CD8-positive, alpha-beta memory T cell (primary cell): ENCODE measurements around the gene STXBP6. TPM values are rescaled to one million over a fixed set of nuclear protein-coding genes. Genes with fewer than 3 reads are reported as not detected.

ENCODE experiments used
- CTCF ChIA-PET: fragments of 350-600 bp; sonication (Branson Sonifier 250); formaldehyde crosslinking; loops from one replicate; lab custom pipeline; 2021; ENCODE audit warnings: antibody characterized with exemption; lab: Charles Lee
- POLR2A ChIA-PET: fragments of 350-600 bp; sonication (Branson Sonifier 250); formaldehyde crosslinking; loops from one replicate; lab custom pipeline; 2021; ENCODE audit warnings: antibody characterized with exemption; lab: Charles Lee
- DNase-seq, 5 donors: peaks; one replicate each; pipeline versions ENCODE4 v3.0.0 to v3.0.0-alpha.2; 2020 to 2022; ENCODE audit warnings: mixed read lengths in 1 of 5
- H3K27ac ChIP-seq: one replicate; pipeline ENCODE4 v1.7.0; 2013; ENCODE audit warnings: low read depth, mild to moderate bottlenecking, low read length, moderate library complexity
- H3K27me3 ChIP-seq: 2 replicates; pipeline ENCODE4 v1.7.0; 2013; ENCODE audit warnings: low read length, mild to moderate bottlenecking; ENCODE audit not compliant: insufficient read depth, poor library complexity, severe bottlenecking
- H3K36me3 ChIP-seq: 2 replicates; pipeline ENCODE4 v1.7.0; 2013; ENCODE audit warnings: mild to moderate bottlenecking, low read length, moderate library complexity; ENCODE audit not compliant: insufficient read depth
- H3K4me1 ChIP-seq: 2 replicates; pipeline ENCODE4 v1.7.0; 2013; ENCODE audit warnings: mild to moderate bottlenecking, low read length, moderate library complexity; ENCODE audit not compliant: insufficient read depth
- H3K4me3 ChIP-seq: 2 replicates; pipeline ENCODE4 v1.7.0; 2013; ENCODE audit warnings: mild to moderate bottlenecking, low read length
- H3K9me3 ChIP-seq: 2 replicates; pipeline ENCODE4 v1.7.0; 2013; ENCODE audit warnings: mild to moderate bottlenecking, low read length
- H3K27ac Mint-ChIP-seq, 8 donors: one replicate each; pipeline ENCODE4 v1.8.0; 2020 to 2021; ENCODE audit warnings: mixed read lengths in 8 of 8, mild to moderate bottlenecking in 6 of 8, inconsistent platforms in 3 of 8, moderate library complexity in 3 of 8
- H3K27me3 Mint-ChIP-seq, 2 donors: one replicate each; pipeline ENCODE4 v1.8.0; 2020 to 2021; ENCODE audit warnings: mixed read lengths in 2 of 2, mild to moderate bottlenecking in 1 of 2, moderate library complexity in 1 of 2
- H3K36me3 Mint-ChIP-seq, 3 donors: one replicate each; pipeline ENCODE4 v1.8.0; 2020 to 2021; ENCODE audit warnings: mixed read lengths in 3 of 3, inconsistent platforms in 1 of 3, mild to moderate bottlenecking in 1 of 3
- H3K4me1 Mint-ChIP-seq, 3 donors: one replicate each; pipeline ENCODE4 v1.8.0; 2020 to 2021; ENCODE audit warnings: mixed read lengths in 3 of 3, inconsistent platforms in 1 of 3, mild to moderate bottlenecking in 1 of 3
- H3K4me3 Mint-ChIP-seq, 7 donors: one replicate each; pipeline ENCODE4 v1.8.0; 2020 to 2021; ENCODE audit warnings: mixed read lengths in 7 of 7, mild to moderate bottlenecking in 6 of 7, moderate library complexity in 4 of 7, inconsistent platforms in 2 of 7
- H3K9me3 Mint-ChIP-seq, 5 donors: one replicate each; pipeline ENCODE4 v1.8.0; 2020 to 2022; ENCODE audit warnings: mixed read lengths in 5 of 5, mild to moderate bottlenecking in 3 of 5, moderate library complexity in 2 of 5, inconsistent platforms in 1 of 5
- polyA plus RNA-seq: library from polyadenylated mRNA; unstranded; fragments of 300-500 nt; fragmentation: Illumina TruSeq; gene quantifications from one replicate; pipeline ENCODE4 v1.2.3, GENCODE V29; 2021
- total RNA-seq, 2 experiments: library from RNA; stranded (reverse); gene quantifications; one replicate each; pipeline ENCODE4 v1.2.3, GENCODE V29; 2021

STXBP6 gene
- total and polyA plus RNA-seq, 3 experiments from 2014 or later = 0.28 to 0.38 TPM; not detected in 1

DNA sequence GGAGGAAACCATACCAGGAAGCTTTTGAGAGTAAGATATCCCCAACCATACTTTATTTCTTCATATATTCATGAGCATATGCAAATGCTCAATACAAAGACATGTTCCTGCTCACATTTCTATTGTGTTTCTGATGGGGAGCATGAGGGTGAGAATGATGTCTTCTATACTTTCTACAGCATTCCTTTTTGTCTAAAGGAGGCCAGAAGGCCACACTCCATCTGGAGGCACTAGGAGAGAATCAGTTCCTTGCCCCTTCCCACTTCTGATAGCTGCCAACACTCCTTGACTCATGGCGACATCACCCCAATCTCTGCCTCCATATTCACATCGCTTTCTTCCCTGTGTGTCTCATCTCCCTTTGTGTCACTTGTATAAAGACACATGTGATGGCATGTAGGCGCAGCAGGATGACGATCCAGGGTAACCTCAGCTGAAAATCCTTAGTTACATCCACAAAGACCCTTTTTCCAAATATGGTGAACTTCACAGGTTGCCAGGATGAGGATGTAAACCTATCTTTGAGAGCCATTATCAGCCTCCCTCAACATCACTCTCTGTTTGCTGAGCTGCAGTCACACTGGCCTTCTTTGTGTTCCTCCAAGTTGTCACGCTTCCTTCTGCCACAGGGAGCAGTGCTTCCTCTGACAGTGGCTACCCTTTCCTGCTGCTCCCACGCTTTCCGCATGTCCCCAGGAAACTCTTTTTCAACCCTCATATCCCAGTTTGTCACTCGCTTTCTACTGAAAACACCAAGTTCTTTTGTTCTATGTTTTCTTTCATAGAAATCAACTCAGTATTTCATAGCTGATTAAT lies 96.9 kb downstream of the STXBP6 start:
- no peaks in the 10 kb centered on the region for H3K9me3 ChIP-seq
- H3K4me1 Mint-ChIP-seq = no peaks in the 10 kb centered on the region
- H3K27me3 ChIP-seq = no peaks in the 10 kb centered on the region
- peaks cover 0 to 4% (median 0%) of the 10 kb centered on the region in 3 donors for H3K36me3 Mint-ChIP-seq
- POLR2A ChIA-PET = no interaction called here
- no peak overlapping the region for H3K4me3 Mint-ChIP-seq
- no peak overlapping the region for H3K27ac ChIP-seq
- H3K9me3 Mint-ChIP-seq = no peaks in the 10 kb centered on the region
- peaks cover 7 to 38% of the 10 kb centered on the region in 2 donors for H3K27me3 Mint-ChIP-seq
- no peak for DNase-seq
- no peak overlapping the region for H3K4me3 ChIP-seq
- no peaks in the 10 kb centered on the region for H3K4me1 ChIP-seq
- H3K36me3 ChIP-seq = no peaks in the 10 kb centered on the region
- H3K27ac Mint-ChIP-seq = no peak overlapping the region
- CTCF ChIA-PET = no interaction called here

DNA sequence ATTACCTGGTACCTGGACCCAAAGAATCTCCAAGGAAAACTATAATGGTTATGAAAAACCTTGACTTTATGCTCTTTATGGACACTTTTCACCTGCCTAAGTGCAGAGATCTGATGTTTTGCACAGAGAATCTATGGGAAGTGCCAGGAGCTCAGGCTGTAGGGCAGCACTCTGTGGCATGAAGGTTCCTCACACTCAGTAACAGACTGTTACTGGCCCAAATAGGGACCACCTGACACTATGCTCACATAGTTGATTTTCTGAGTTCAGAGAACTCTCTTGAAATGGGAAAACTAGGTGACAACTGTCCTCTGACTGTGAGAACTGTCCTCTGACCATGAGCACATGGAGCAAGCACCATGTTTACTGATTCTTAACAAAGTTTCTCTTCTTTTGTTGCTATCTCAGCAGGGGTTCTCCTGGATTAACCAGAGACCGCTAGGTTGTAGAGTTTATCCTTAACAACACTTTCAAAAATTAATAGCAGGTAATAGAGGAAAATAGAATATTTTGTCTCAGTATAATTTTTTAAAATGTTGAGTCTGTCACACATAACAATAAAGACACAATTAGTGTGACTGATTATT lies 101.6 kb downstream of the STXBP6 start:
- peaks cover 5 to 8% of the 10 kb centered on the region in 2 donors for H3K27me3 Mint-ChIP-seq
- Histone ChIP-seq H3K36me3 (no peaks in the 10 kb centered on the region), H3K27me3 (no peaks in the 10 kb centered on the region), H3K4me3 (no peak overlapping the region), H3K9me3 (no peaks in the 10 kb centered on the region), H3K4me1 (no peaks in the 10 kb centered on the region), H3K27ac (no peak overlapping the region)
- H3K4me3 Mint-ChIP-seq = no peak overlapping the region
- no peaks in the 10 kb centered on the region for H3K9me3 Mint-ChIP-seq
- no peaks in the 10 kb centered on the region for H3K4me1 Mint-ChIP-seq
- peaks cover 0 to 1% (median 0%) of the 10 kb centered on the region in 3 donors for H3K36me3 Mint-ChIP-seq
- DNase-seq = no peak
- ChIA-PET POLR2A (no interaction called here), CTCF (no interaction called here)
- no peak overlapping the region for H3K27ac Mint-ChIP-seq

DNA sequence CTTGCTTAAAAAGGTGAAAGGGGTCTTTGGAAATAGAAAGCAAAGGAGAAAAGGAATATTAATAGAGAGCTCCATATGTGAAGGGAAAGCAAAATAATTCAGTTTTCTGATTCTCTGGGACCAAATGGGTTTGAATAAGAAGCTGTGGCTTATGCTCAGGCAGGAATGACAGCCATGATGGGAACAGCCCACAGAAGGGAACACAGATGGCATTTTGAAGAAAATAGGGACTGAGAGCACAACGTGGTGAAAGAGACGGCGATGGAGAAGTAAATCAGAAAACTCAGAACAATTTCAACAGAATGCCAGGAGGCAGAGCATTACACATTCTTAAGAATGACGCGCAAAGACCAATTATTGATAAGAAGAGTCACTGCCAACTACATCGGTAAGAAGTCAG lies 102.8 kb downstream of the STXBP6 start:
- Mint-ChIP-seq H3K4me3 (no peak overlapping the region), H3K27ac (no peak overlapping the region), H3K27me3 (peaks cover 0 to 8% of the 10 kb centered on the region in 2 donors), H3K36me3 (no peaks in the 10 kb centered on the region), H3K4me1 (no peaks in the 10 kb centered on the region), H3K9me3 (no peaks in the 10 kb centered on the region)
- ChIA-PET CTCF (no interaction called here), POLR2A (no interaction called here)
- no peaks in the 10 kb centered on the region for H3K36me3 ChIP-seq
- no peaks in the 10 kb centered on the region for H3K4me1 ChIP-seq
- H3K4me3 ChIP-seq = no peak overlapping the region
- no peaks in the 10 kb centered on the region for H3K27me3 ChIP-seq
- H3K9me3 ChIP-seq = no peaks in the 10 kb centered on the region
- no peak for DNase-seq
- no peak overlapping the region for H3K27ac ChIP-seq

DNA sequence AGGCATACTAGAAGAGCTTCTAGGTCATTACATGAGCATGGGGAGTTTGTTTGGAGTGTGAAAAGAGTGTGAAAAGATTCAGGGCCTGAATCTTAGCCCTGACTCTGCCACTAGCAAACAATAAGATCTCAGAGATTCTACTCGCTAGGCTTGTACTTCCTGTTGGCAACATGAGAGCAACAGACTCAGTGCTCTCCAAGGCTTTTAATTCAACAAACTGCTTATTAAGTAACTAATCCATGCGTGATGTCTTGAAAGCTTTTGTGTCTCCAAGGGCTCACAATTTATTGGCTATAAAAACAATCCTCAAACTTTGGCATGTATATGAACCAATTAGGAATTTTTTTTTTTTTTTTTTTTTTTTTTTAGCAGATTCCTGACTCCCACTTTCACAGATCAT lies 105.1 kb downstream of the STXBP6 start:
- no peaks in the 10 kb centered on the region for H3K27me3 ChIP-seq
- peaks cover 0 to 7% of the 10 kb centered on the region in 2 donors for H3K27me3 Mint-ChIP-seq
- no peaks in the 10 kb centered on the region for H3K36me3 ChIP-seq
- no peaks in the 10 kb centered on the region for H3K4me1 ChIP-seq
- H3K9me3 Mint-ChIP-seq = no peaks in the 10 kb centered on the region
- no peaks in the 10 kb centered on the region for H3K9me3 ChIP-seq
- no peak overlapping the region for H3K27ac Mint-ChIP-seq
- CTCF ChIA-PET = no interaction called here
- no peaks in the 10 kb centered on the region for H3K4me1 Mint-ChIP-seq
- H3K27ac ChIP-seq = no peak overlapping the region
- no peak overlapping the region for H3K4me3 ChIP-seq
- no peak overlapping the region for H3K4me3 Mint-ChIP-seq
- POLR2A ChIA-PET = no interaction called here
- peaks cover 0 to 3% (median 0%) of the 10 kb centered on the region in 3 donors for H3K36me3 Mint-ChIP-seq
- no peak for DNase-seq

DNA sequence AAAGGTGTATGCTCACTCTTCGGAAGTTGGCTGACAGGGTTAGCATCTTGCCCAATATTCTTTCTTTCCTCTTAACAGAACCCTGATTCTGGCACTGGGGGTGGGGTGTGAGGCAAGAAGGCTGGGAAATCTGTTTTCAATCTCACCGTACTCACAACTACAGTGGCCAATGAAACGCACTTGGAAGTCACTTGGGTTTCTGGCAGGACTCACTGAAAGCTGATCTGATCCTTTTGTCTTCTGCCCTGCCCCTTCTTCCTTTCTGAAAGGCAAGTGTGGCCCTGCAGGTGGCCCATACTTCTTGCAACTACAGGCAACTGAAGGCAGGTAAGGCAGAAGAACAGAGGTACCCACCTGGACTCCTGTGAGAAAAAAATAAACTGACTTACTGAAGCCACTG lies 106.9 kb downstream of the STXBP6 start:
- H3K9me3 ChIP-seq = no peaks in the 10 kb centered on the region
- no peaks in the 10 kb centered on the region for H3K27me3 ChIP-seq
- no peaks in the 10 kb centered on the region for H3K36me3 ChIP-seq
- no peak overlapping the region for H3K27ac ChIP-seq
- H3K4me3 Mint-ChIP-seq = no peak overlapping the region
- H3K27ac Mint-ChIP-seq = no peak overlapping the region
- ChIA-PET POLR2A (no interaction called here), CTCF (no interaction called here)
- no peak overlapping the region for H3K4me3 ChIP-seq
- no peaks in the 10 kb centered on the region for H3K4me1 ChIP-seq
- H3K9me3 Mint-ChIP-seq = no peaks in the 10 kb centered on the region
- no peak for DNase-seq
- no peaks in the 10 kb centered on the region for H3K4me1 Mint-ChIP-seq
- peaks cover 0 to 6% of the 10 kb centered on the region in 2 donors for H3K27me3 Mint-ChIP-seq
- H3K36me3 Mint-ChIP-seq = peaks cover 0 to 3% (median 0%) of the 10 kb centered on the region in 3 donors

DNA sequence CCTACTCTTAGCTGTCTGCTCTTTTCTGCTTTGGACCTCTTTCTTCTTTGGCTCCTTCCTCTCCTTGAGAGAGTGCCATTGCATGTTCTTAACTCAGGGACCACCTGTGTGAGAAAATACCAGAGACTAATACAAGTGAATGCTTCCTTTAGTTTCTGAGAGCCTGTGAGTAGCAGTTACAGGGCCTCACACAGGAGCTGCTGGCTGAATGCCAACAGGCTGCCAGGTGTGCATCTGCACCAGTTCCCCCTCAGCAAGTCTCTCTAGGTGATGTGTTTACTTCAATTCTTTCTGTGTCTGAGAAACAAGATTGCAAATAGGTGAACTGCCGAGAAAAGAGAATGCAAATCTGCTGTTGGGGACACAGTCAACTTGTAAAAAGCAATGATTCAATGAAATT lies 108.2 kb downstream of the STXBP6 start:
- Histone ChIP-seq H3K27ac (no peak overlapping the region), H3K9me3 (no peaks in the 10 kb centered on the region), H3K27me3 (no peaks in the 10 kb centered on the region), H3K36me3 (no peaks in the 10 kb centered on the region), H3K4me1 (no peaks in the 10 kb centered on the region), H3K4me3 (no peak overlapping the region)
- Mint-ChIP-seq H3K4me1 (no peaks in the 10 kb centered on the region), H3K36me3 (peaks cover 0 to 3% (median 0%) of the 10 kb centered on the region in 3 donors), H3K27me3 (peaks cover 0 to 5% of the 10 kb centered on the region in 2 donors), H3K27ac (peak overlapping the region in 1 of 8 donors; percentile 74), H3K9me3 (no peaks in the 10 kb centered on the region), H3K4me3 (no peak overlapping the region)
- no peak for DNase-seq
- POLR2A ChIA-PET = no interaction called here
- CTCF ChIA-PET = no interaction called here

DNA sequence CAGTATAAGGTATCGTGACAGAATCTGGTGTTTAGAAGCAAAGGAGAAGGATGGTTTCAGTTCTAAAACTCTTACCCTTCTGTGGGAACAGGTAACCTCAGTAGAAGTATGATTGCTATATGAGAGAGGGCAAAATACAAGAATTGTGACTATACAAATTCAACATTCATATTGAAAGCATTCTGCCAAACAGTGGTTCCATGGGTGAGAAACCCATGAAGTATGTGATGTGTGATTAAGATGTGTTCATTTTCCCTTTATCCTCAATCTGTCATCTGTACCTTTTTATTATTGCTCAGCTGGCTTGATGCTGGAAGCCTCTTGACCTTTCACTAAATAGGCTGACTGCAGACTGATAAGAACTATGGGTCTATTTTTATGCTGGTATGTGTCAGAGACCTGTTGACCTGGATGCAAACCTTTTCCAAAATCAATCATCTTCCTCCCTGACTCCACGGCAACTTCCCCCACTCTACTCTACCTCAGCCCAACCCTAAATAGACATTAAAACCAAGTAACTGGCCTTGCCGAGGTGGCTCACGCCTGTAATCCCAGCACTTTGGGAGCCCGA lies 109.6 kb downstream of the STXBP6 start:
- H3K4me3 Mint-ChIP-seq = no peak overlapping the region
- H3K4me1 ChIP-seq = no peaks in the 10 kb centered on the region
- H3K36me3 ChIP-seq = no peaks in the 10 kb centered on the region
- H3K27me3 ChIP-seq = no peaks in the 10 kb centered on the region
- DNase-seq = no peak
- peaks cover 0 to 3% (median 0%) of the 10 kb centered on the region in 3 donors for H3K36me3 Mint-ChIP-seq
- no peak overlapping the region for H3K4me3 ChIP-seq
- no peak overlapping the region for H3K27ac Mint-ChIP-seq
- CTCF ChIA-PET = no interaction called here
- no peak overlapping the region for H3K27ac ChIP-seq
- H3K27me3 Mint-ChIP-seq = no peaks in the 10 kb centered on the region
- no peaks in the 10 kb centered on the region for H3K4me1 Mint-ChIP-seq
- H3K9me3 Mint-ChIP-seq = no peaks in the 10 kb centered on the region
- H3K9me3 ChIP-seq = no peaks in the 10 kb centered on the region
- POLR2A ChIA-PET = no interaction called here

DNA sequence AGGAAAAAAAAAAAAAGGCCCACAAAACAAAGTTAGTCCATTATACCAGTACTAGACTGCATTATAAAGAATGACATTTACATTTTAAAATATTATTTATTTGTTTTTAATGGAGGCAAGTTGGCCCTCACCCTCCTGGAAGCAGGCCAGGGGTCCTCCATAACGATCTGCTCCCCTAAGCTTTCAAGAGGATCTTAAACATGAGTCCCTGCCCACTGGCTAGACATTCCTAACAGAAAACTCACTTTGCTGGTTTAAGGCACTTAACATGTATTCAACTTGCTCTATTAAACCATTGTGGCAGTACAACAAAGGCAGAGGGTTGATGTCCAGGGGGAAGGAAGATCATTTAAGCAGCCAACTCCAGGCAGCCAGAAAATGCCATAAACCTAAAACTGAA lies 111.4 kb downstream of the STXBP6 start:
- Mint-ChIP-seq H3K4me3 (no peak overlapping the region), H3K27me3 (no peaks in the 10 kb centered on the region), H3K27ac (no peak overlapping the region), H3K36me3 (peaks cover 0 to 3% (median 0%) of the 10 kb centered on the region in 3 donors), H3K9me3 (no peaks in the 10 kb centered on the region), H3K4me1 (no peaks in the 10 kb centered on the region)
- no peak overlapping the region for H3K4me3 ChIP-seq
- no peaks in the 10 kb centered on the region for H3K27me3 ChIP-seq
- H3K4me1 ChIP-seq = no peaks in the 10 kb centered on the region
- H3K27ac ChIP-seq = no peak overlapping the region
- POLR2A ChIA-PET = no interaction called here
- no peaks in the 10 kb centered on the region for H3K36me3 ChIP-seq
- DNase-seq = no peak
- no peaks in the 10 kb centered on the region for H3K9me3 ChIP-seq
- CTCF ChIA-PET = no interaction called here
